RCC 7860 (cell line): Measurements from ENCODE around the gene BCL2L11.

Source experiments
- DNase-seq: peaks from one replicate; pipeline ENCODE4 v3.0.0-alpha.2; 2015; ENCODE audit warnings: low spot score
- FAIRE-seq: peaks from 2 replicates; lab custom pipeline; 2012; peaks lifted over from hg19 to GRCh38; lab: Jason Lieb, UNC

BCL2L11 gene

DNA sequence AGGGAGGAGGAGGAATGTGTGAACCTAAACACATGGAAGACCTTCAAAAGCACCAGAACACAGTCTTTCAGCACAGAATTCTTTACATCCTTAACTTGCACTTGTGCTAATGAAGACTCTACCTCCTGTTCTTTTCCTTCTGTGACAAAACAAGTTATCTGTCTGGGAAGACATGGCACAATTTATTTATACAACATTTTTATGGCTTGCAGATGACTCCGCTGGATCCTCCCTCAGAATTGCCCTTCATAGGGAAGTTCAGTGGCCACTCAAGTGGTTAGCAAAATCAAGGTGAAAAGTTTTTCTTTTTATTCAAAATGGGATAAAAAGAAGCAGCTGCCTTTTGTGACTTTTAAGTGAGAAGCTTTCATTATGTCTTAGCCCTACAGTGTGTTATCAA lies 21.4 kb downstream of the BCL2L11 start:
- FAIRE-seq, result no peak
- DNase-seq, result no peak

DNA sequence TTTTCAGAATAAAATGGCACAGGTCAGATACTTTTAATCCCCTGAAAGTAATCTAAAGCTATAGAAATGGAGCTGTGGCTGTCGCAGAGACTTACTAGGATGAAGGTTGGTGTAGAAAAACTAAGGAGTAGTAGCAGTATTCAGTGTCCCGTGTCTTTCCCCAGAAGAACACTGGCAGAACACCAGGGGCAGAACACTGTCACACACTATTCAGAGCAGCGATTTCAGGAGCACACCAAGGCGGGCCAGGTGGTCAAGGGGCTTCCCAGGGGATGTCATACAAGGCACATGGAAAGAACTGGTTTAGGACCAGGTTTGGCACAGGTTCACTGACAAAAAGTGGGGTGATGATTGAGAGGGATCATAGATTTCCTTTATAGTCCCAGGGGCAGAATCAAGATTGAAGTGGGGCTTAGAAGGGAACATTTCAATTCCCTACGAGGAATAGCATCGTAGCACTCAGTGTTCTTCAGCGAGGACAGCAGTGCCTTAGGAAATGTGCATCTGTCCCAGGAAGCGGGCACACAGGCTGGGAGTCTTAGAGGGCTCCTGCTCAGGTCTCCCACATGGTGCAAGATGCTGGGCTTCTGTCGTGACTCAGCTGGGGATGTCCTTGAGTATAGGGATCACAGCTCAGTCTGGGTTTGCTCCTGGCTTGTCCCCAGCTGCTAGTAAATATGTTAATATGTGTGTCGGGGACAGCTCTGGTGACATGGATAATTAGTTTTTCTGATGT lies 22.6 kb downstream of the BCL2L11 start:
- FAIRE-seq (no peak), DNase-seq (no peak)

DNA sequence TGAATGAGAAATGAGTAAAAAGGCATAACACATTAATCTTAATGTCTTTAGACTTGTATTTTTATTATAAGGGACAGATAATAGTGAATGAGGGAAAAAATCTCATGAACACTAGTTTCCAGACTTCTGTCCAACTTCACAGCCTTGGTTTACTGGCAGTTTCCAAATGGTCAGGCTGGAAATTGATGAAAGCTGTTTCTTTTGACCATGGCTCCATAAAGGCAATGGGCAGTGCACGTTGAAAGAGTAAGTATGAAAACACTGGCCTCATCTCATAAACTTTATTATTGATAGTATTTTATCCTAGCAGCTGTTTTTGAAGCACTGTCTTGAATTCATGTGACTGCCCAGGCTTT lies 23.1 kb downstream of the BCL2L11 start:
- no peak for DNase-seq
- FAIRE-seq, result no peak

DNA sequence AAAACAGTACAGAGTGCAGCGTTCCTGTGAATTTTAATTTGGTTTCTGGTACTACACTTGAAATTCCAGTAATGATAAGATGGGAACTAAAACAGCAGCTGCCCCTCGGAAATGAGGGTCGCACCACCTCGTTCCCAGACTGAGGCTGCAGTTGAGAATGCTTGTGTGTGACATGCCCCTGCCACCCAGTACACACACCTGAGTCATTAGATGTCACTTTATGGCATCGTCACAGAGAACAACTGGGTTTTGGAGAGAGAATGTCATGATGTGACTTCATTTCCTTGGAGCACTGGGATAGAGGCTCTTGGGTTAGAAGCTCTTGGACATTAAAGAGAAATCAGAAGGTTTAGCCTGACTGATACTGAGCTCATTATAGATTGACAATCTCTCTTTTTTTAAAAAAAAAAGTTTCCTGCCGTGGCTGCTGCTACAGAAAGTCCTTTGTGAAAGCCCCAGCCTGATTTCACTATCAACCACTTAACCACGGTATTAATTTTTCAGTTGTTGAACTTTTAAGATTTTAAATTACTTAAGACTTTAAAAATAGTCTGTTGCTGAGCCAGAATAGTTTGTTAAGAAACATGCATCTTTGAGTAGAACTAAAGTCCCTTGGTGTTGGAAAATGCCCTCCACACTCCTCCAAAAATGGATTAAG lies 24.5 kb downstream of the BCL2L11 start:
- no peak for FAIRE-seq
- DNase-seq, result no peak

DNA sequence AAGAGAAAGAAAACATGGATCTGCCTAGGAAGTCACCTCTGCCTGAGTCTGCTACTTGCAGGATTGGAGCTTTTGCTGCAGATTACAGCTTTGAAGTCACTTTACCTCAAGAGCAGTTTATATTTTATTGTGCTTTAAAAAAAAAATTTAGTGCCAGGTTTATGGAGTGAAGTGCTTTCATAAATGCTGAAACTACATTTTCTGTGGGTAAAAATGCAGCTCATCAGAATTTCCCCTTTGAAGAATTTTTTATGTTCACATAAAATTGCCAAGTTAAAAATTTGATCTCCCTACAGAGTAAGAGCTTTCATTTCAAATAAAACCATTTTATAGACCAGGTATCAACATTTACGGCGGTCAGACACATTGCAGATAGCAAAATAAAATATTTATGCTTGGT lies 25.2 kb downstream of the BCL2L11 start:
- FAIRE-seq, result no peak
- DNase-seq, result no peak

DNA sequence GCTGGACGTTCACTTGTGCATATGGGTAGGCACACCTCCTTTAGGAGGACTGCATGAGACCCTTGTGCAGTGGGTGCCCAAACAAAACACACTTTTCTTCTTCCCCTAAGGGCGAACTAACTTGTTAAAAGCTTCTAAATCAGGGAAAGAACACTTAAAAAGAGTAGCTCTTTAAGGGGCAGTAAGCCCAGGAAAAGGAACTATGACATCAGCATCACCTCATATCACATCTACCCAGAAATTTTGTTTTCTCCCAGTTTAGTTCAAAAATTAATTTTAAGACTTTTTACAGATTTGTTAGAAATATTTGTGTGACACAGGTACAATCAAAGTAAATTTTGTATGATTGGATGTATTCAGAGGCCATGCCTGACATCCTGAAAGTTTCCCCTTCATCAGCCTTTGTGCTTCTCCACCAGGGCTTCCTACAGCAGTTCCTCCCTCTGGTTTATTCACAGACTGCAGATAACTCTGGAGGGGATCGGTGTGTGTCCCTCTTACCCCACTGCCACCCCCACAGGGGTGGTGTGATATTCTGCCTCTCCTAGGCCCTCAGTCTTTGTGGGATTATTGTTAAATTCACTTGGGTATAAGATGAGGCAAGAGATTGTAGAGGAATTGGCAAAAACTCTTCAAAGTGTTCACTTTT lies 27.6 kb downstream of the BCL2L11 start:
- FAIRE-seq, result no peak
- DNase-seq, result no peak

DNA sequence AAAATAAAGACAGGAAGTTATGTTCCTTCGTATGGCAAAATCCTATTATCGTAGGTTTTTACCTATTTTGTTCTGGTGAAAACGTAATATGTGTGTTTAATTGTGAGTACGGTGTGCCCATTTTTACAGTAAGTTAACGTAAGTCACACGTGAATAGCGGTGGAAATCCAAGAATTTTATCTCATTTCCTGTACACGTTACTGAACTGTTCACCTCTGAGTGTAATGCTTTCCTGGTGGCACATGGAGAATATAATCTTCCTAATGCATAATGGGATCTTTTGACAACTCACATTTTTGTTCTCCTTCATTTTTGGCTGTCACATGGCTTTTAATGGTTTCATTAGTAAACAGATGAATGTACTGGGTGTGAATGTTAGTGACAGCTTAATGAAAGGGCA lies 28.2 kb downstream of the BCL2L11 start:
- FAIRE-seq, result no peak
- DNase-seq, result no peak

DNA sequence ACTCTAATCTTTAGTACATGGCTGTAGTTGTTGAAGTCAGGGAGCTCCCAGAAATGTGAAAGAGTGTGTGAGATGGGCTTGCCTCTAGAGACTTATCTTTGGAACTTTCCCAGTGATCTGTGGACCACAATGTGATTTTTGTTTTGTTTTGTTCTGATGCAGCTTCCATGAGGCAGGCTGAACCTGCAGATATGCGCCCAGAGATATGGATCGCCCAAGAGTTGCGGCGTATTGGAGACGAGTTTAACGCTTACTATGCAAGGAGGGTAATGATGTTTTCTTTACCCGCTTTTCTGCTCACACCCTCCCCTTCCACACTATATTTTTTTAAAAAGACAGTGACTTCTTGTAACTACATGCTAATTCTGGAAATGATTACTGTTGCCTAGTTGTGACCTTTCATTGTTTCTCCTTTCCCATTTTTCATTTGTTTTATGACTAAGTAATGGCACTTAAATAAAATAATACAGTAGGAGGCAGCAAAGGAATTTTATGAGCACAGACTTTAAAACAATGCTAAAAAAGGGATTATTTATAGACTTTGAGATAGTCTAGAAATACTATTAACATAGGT lies 29.3 kb downstream of the BCL2L11 start:
- DNase-seq, result no peak
- no peak for FAIRE-seq

DNA sequence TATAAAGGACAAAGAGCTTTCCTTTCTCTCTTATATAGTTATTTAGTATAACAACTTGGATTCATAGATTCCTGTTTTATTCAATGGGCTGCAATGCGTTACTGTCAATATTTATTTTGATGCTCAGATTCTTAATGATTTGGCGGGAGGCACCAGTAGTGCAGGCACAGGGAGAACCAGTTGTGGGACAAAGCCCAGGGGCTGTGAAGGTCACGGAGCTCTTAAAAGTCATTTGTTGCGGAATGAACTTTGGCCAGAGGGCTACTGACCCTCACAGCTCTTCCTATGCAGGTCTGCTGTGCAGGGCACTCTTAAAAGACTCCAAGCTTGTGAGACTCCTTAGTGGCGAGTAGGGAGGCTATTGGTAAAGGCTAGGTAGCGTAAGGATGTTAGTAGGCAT lies 34.0 kb downstream of the BCL2L11 start:
- DNase-seq (no peak), FAIRE-seq (no peak)

DNA sequence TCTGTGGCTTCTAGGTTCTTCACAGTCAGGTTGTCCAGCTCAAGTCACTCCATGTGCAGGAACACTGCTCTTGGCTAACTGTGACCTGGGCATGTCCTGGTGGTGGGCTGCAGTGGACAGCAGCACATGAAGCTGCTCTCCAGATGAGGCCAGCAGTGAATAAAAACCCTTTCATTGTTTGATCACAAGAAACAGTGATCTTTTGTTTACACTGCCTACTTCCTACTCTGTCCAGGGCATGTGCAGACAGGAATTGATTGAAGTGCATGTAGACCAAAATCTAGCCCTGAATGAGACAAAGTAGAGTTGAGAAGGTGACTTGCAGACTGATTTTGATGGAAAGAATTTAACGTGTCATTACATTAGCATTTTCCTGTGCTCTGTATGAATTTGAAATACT lies 34.9 kb downstream of the BCL2L11 start:
- FAIRE-seq (no peak), DNase-seq (no peak)

DNA sequence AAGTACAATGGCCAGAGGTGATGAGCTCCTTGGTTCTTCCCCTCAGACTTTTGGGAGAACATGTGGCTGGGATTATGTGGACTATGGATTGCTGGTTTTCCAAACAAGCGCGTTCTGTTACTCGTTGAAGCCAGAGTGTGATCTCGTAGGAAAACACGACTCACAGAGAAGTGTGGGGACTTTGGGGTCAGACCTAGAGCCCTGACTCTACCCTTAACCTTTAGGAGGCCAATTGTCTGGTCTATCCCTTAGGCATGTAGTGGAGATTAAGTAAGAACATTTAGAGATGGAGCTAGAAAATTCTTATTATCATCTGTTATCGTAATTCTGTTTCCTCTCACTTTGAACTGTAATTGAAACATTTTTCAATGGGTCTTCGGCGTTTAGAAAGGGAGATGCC lies 35.8 kb downstream of the BCL2L11 start:
- FAIRE-seq (no peak), DNase-seq (no peak)

DNA sequence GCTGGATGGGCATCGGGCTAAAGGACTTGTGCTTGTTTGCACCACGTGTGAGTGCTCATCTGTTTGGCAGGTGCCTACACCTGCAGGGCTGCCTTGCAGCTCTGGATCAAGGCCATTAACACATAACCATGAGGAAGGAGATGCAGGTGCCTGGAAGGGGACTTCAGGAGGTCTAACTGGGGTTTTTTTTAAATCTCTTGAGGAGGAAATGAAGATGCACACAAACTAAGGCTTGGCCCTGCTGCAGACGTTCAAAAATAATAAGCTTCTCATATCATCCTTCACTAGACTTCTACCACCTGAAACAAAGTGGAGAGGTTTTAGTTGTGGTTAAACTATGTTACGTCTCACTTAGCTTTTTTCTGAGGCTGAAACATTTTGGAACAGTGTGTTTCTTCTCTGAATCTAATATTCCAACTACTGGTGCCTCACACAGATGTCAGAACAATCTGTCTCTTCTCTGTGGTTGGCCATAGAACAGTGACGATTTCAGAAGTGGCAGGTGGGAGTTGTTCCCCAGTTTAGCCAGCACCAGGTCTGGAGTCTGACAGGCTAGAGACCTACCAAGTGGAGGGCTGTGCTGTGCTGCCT lies 36.5 kb downstream of the BCL2L11 start:
- DNase-seq (no peak), FAIRE-seq (no peak)

DNA sequence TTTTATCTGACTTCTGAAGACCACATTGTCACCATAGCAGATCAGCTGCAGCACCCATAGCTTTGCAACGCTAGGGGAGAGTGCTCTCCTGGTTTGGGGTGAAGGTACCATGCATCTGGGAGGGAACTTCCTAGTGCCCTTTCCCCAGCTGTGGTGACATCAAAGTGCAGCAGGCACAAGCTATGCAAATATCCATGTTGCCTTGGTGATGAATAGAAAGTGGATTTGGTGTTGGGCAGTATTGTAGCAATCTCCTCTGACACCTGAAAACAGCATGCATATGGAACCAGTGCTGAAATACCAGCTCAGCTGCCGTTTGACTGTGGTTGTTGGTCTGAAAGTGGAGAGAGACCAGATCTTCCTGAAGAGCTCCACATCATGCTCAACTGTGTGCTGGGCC lies 37.1 kb downstream of the BCL2L11 start:
- FAIRE-seq (no peak), DNase-seq (no peak)

DNA sequence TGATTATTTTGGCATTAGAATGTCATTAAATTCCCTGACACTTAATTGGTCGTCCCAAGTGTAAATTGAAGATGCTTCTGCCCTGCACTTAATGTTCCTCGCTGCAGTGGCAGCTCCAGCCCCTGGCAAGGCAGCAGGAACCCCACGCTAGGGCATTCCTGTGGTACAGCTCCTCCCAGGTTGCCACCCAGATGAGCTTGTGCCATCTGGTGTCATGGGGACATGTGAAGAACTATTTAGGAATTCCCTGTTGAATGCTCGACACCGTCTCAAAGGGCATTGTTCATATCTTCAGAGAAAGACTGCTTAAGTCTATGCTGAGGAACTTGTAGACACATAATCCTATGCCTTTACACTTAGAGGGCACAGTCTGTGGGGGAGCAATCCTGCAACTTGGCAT lies 38.9 kb downstream of the BCL2L11 start:
- no peak for FAIRE-seq
- no peak for DNase-seq

DNA sequence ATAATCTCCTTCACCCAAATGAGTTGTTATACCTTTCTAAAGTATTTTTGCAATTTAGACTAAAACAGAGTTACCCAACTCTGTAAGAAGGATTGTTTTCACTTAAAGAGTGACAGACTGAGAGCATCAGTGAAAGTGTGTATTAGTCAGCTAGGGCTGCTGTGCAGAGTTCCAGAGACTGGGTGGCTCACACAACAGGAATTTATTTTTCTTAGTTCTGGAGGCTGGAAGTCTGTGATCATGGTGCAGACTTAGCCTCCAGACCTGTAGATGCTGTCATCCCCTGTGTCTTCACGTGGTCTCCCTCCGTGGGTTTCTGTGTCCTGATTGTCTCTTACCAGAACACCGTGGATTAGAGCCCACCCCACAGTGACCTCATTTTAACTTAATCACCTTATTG lies 40.0 kb downstream of the BCL2L11 start:
- DNase-seq (peak; percentile 83), FAIRE-seq (peak; percentile 67)

DNA sequence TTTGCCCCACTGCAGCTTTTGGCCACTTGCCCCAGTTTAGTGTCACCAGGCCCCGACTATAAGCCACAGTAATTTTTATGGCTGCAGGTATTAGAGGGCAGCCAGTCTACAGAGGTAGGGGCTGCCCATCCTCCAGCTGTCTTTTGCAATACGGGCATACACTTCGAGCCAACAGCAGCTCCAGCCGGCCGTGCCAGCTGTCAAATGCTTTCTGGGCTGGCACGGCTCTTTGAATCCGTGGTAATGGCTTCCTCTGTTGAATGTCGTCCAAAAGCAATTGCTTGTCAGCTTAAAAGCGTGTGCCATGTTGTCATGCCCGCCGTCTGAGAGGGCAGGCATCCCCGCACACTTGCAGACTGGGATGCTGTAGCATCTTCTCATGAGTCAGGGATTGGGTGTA lies 41.3 kb downstream of the BCL2L11 start:
- DNase-seq (no peak), FAIRE-seq (no peak)

DNA sequence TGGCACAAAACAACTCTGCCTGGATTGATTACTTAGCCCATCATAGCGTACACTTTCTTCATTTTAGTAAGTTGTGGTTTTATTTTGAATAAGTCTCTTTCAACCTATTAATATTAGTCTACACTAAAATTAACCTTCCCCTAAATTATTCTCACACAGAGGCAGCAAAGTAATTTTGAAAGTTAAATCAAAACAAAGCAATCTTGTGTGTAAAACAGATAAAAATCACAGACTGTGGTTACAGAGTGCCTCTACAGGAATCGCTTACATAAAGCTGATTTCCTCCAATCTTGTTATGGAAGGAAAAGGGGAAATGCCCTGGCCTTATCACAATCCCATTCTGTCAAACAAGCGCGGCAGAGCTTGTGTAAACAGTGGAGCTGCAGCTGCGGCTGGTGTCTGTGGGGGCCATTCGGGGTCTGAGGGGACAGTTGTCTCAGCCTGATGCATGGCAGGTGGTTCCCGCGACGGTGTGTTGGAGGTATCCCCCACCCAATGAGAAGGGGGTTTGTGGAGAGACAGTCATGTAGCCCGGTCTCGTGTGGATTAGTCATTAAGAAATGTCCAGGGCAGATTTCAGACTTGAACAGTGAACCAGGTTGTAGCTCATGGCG lies 42.1 kb downstream of the BCL2L11 start:
- FAIRE-seq (no peak), DNase-seq (no peak)

DNA sequence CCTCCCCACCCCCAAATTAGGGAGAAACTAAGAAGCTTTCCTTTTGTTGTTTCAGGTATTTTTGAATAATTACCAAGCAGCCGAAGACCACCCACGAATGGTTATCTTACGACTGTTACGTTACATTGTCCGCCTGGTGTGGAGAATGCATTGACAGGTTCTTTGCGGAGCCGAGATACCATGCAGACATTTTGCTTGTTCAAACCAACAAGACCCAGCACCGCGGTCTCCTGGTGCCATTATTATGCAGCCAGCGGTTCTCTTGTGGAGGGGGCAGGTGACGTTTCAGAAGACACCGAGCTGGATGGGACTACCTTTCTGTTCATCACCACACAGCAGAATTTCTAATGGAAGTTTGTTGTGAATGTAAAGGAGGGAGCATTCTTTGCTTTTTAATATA lies 43.4 kb downstream of the BCL2L11 start:
- FAIRE-seq (no peak), DNase-seq (no peak)

DNA sequence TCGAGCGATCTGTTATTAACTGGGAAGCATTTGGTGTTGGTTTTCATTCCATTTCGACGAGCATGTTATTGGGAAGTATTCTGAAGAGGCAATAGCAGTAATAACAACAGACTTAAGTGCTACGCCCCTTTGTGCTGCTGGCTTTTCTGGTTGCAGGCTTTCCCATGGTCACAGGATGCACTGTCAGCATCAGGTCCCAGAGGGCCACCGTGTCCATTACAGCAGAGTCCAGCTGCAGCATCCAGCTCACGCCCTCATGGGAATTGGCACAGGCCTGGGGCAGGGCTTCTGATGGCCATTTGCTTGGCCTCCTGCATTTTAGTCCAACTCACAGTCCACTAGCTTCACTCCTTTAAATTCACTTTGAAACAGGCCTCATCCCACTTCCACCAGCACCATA lies 44.4 kb downstream of the BCL2L11 start:
- no peak for FAIRE-seq
- DNase-seq, result no peak

DNA sequence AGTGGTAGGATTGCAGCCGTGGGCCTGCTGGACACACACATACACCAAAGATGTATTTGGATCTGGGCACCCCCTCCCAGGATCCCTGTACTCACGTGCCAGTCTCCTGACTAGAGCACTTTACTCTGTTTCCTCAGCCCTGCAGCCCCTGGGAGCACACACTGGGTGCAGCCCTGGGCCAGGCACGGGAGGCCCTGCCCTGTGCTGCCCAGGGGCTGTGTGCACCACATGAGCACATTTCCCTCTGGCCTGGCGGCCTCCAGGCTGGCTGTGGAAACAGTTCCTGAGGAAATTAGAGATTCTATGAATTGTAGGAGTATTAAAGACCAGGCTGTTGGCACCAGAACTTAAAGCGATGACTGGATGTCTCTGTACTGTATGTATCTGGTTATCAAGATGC lies 45.4 kb downstream of the BCL2L11 start:
- no peak for DNase-seq
- no peak for FAIRE-seq
